Endodermal cell (in vitro differentiated cells): ENCODE data around the gene ZNF473. TPM values are rescaled to one million over a fixed set of nuclear protein-coding genes. Genes with fewer than 3 reads are reported as not detected.

Experiments used
- DNase-seq: peaks from one replicate; pipeline ENCODE4 v3.0.0-alpha.2; 2017
- H3K27ac ChIP-seq: 2 replicates; pipeline ENCODE4 v1.5.1; 2013; ENCODE audit warnings: mild to moderate bottlenecking, low read depth, low read length, moderate library complexity
- H3K27me3 ChIP-seq: 2 replicates; pipeline ENCODE4 v1.6.1; 2013; ENCODE audit warnings: mild to moderate bottlenecking, low read length, moderate library complexity; ENCODE audit not compliant: insufficient read depth, control insufficient read depth, poor library complexity, severe bottlenecking
- H3K36me3 ChIP-seq: 2 replicates; pipeline ENCODE4 v1.7.0; 2013; ENCODE audit warnings: mild to moderate bottlenecking, low read length, moderate library complexity; ENCODE audit not compliant: control insufficient read depth, insufficient read depth
- H3K4me1 ChIP-seq: one replicate; pipeline ENCODE4 v1.7.0; 2013; ENCODE audit warnings: low read length; ENCODE audit not compliant: control insufficient read depth, insufficient read depth
- H3K4me3 ChIP-seq: 2 replicates; pipeline ENCODE4 v1.5.1; 2013; ENCODE audit warnings: mild to moderate bottlenecking, low read length, moderate library complexity
- H3K9ac ChIP-seq: 2 replicates; pipeline ENCODE4 v1.6.1; 2013; ENCODE audit warnings: mild to moderate bottlenecking, low read length, moderate library complexity; ENCODE audit not compliant: poor library complexity, severe bottlenecking; ENCODE audit errors: extremely low read depth
- H3K9me3 ChIP-seq: 2 replicates; pipeline ENCODE4 v1.6.1; 2013; ENCODE audit warnings: mild to moderate bottlenecking, low read length, moderate library complexity; ENCODE audit not compliant: control insufficient read depth
- H3K27ac Mint-ChIP-seq: 2 replicates; pipeline ENCODE4 v1.8.0; 2020; ENCODE audit warnings: mixed read lengths
- H3K27me3 Mint-ChIP-seq: 2 replicates; pipeline ENCODE4 v1.8.0; 2021; ENCODE audit warnings: mild to moderate bottlenecking, mixed read lengths; ENCODE audit not compliant: insufficient read depth
- H3K36me3 Mint-ChIP-seq: 2 replicates; pipeline ENCODE4 v1.8.0; 2020; ENCODE audit warnings: low read depth, mixed read lengths
- H3K4me1 Mint-ChIP-seq: 2 replicates; pipeline ENCODE4 v1.8.0; 2020; ENCODE audit warnings: mixed read lengths
- H3K4me3 Mint-ChIP-seq: 2 replicates; pipeline ENCODE4 v1.8.0; 2020; ENCODE audit warnings: mild to moderate bottlenecking, moderate library complexity, mixed read lengths
- H3K9me3 Mint-ChIP-seq: 2 replicates; pipeline ENCODE4 v1.8.0; 2020; ENCODE audit warnings: mild to moderate bottlenecking, mixed read lengths
- WGBS, 2 experiments: methylation state at CpG; one replicate each; pipeline versions ENCODE4 v1.1.5 to v1.1.7; 2013; ENCODE audit warnings: missing lambda C conversion rate in 2 of 2, mixed read lengths in 1 of 2; ENCODE audit not compliant: insufficient coverage in 1 of 2, insufficient read length in 1 of 2; 5-methylcytosine and 5-hydroxymethylcytosine counted together
- total RNA-seq, 2 donors: library from RNA; stranded (reverse); fragmentation: NEBNext Ultra II Directional in 1 of 2; extraction: Animal tissue kit (Norgen Biotek cat#: 25700) in 1 of 2; gene quantifications; 2 replicates in 1 of 2; 3 replicates in 1 of 2; pipeline ENCODE4 v1.2.1, GENCODE V29; 2021
- TF ChIP-seq, protein P1 (sequence below): fragments of 200-600 bp; sonication (generic); conservative IDR thresholded peaks from 2 replicates; pipeline ENCODE4 v1.5.0; 2021; ENCODE audit warnings: antibody characterized with exemption, mild to moderate bottlenecking

The ZNF473 gene
- total RNA-seq, 2 donors from 2014 or later, result 9.5 to 12.0 TPM

DNA sequence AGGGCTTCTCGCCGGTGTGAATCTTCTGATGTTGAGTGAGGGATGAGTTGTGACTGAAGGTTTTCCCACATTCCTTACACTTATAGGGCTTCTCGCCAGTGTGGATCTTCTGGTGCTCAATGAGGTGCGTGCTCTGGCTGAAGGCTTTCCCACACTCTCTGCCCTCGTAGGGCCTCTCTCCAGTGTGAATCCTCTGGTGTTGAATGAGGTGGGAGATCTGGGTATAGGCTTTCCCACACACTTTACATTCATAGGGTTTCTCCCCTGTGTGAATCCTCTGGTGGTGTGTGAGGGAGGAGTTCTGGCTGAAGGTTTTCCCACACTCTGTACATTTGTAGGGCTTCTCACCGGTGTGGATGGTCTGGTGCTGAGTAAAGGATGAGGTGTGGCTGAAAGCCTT, 33.2 kb downstream of the ZNF473 start:
- H3K4me3 ChIP-seq, result no peak overlapping the region
- H3K27me3 Mint-ChIP-seq, result no peaks in the 10 kb centered on the region
- DNase-seq, result no peak
- no peak overlapping the region for H3K27ac ChIP-seq
- H3K27ac Mint-ChIP-seq, result no peak overlapping the region
- H3K4me3 Mint-ChIP-seq, result no peak overlapping the region
- no peaks in the 10 kb centered on the region for H3K36me3 Mint-ChIP-seq
- peaks cover 60% of the 10 kb centered on the region for H3K9me3 ChIP-seq
- H3K4me1 ChIP-seq, result no peaks in the 10 kb centered on the region
- H3K4me1 Mint-ChIP-seq, result no peaks in the 10 kb centered on the region
- WGBS, 2 experiments, result 69% methylated on average over 5 of the region's 6 CpGs; no CpG with 5 or more reads in 1 of the 2 experiments
- TF ChIP-seq, protein P1, sequence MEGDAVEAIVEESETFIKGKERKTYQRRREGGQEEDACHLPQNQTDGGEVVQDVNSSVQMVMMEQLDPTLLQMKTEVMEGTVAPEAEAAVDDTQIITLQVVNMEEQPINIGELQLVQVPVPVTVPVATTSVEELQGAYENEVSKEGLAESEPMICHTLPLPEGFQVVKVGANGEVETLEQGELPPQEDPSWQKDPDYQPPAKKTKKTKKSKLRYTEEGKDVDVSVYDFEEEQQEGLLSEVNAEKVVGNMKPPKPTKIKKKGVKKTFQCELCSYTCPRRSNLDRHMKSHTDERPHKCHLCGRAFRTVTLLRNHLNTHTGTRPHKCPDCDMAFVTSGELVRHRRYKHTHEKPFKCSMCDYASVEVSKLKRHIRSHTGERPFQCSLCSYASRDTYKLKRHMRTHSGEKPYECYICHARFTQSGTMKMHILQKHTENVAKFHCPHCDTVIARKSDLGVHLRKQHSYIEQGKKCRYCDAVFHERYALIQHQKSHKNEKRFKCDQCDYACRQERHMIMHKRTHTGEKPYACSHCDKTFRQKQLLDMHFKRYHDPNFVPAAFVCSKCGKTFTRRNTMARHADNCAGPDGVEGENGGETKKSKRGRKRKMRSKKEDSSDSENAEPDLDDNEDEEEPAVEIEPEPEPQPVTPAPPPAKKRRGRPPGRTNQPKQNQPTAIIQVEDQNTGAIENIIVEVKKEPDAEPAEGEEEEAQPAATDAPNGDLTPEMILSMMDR, result no peak
- peaks cover 84% of the 10 kb centered on the region for H3K9me3 Mint-ChIP-seq
- H3K9ac ChIP-seq, result no peak overlapping the region
- no peaks in the 10 kb centered on the region for H3K27me3 ChIP-seq
- H3K36me3 ChIP-seq, result no peaks in the 10 kb centered on the region

- TF ChIP-seq, protein P1, result no peak
- H3K27ac ChIP-seq, result no peak overlapping the region
- peaks cover 58% of the 10 kb centered on the region for H3K9me3 ChIP-seq
- H3K27ac Mint-ChIP-seq, result no peak overlapping the region
- no peak overlapping the region for H3K4me3 ChIP-seq
- WGBS, 2 experiments, result 77 to 82% methylated on average over 12 to 15 of the region's 15 CpGs
- no peaks in the 10 kb centered on the region for H3K36me3 ChIP-seq
- no peak overlapping the region for H3K9ac ChIP-seq
- no peaks in the 10 kb centered on the region for H3K36me3 Mint-ChIP-seq
- no peaks in the 10 kb centered on the region for H3K4me1 Mint-ChIP-seq
- no peaks in the 10 kb centered on the region for H3K4me1 ChIP-seq
- H3K4me3 Mint-ChIP-seq, result no peak overlapping the region
- H3K27me3 ChIP-seq, result no peaks in the 10 kb centered on the region
- no peaks in the 10 kb centered on the region for H3K27me3 Mint-ChIP-seq
- no peak for DNase-seq
- H3K9me3 Mint-ChIP-seq, result peaks cover 87% of the 10 kb centered on the region
Measured at GRCh38 chr19:50060107-50060506, 34.3 kb downstream of the ZNF473 start.

DNA sequence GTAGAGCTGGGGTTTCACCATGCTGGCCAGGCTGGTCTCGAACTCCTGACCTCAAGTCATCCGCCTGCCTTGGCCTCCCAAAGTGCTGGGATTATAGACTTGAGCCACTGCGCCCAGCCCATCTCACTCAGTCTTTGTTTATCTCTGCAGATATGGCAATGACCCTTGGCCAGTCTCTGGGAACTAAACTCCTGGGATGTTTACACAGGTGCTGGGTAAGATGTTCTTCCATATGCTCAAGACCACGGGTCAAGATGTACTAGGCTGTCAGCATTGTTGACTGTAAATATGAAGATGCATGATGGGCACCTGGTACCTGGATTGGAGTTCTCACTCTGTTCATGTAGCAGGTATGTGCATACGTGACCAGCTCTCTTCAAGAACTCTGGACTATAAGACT, 35.8 kb downstream of the ZNF473 start:
- Mint-ChIP-seq H3K27me3 (no peaks in the 10 kb centered on the region), H3K9me3 (peaks cover 88% of the 10 kb centered on the region), H3K4me1 (no peaks in the 10 kb centered on the region), H3K4me3 (no peak overlapping the region), H3K27ac (no peak overlapping the region), H3K36me3 (no peaks in the 10 kb centered on the region)
- WGBS, 2 experiments, result 77% methylated on average over 2 to 5 of the region's 5 CpGs
- Histone ChIP-seq H3K27me3 (no peaks in the 10 kb centered on the region), H3K4me3 (no peak overlapping the region), H3K27ac (no peak overlapping the region), H3K4me1 (no peaks in the 10 kb centered on the region), H3K9me3 (peaks cover 62% of the 10 kb centered on the region), H3K36me3 (no peaks in the 10 kb centered on the region), H3K9ac (no peak overlapping the region)
- TF ChIP-seq, protein P1, result no peak
- no peak for DNase-seq
